Astrocyte (in vitro differentiated cells and primary cell): ENCODE results near the gene AMBP.

Experiments
- EZH2 ChIP-seq: IDR thresholded peaks from 2 replicates; pipeline ENCODE4 v1.6.1; 2012; ENCODE audit warnings: mild to moderate bottlenecking, low read length, inconsistent platforms; ENCODE audit not compliant: insufficient read depth
- TF ChIP-seq, protein P1 (sequence below): IDR thresholded peaks from 2 replicates; pipeline ENCODE4 v1.5.1; 2011; ENCODE audit warnings: low read depth, mild to moderate bottlenecking, inconsistent platforms, low read length, moderate library complexity; ENCODE audit not compliant: insufficient read depth

DNA sequence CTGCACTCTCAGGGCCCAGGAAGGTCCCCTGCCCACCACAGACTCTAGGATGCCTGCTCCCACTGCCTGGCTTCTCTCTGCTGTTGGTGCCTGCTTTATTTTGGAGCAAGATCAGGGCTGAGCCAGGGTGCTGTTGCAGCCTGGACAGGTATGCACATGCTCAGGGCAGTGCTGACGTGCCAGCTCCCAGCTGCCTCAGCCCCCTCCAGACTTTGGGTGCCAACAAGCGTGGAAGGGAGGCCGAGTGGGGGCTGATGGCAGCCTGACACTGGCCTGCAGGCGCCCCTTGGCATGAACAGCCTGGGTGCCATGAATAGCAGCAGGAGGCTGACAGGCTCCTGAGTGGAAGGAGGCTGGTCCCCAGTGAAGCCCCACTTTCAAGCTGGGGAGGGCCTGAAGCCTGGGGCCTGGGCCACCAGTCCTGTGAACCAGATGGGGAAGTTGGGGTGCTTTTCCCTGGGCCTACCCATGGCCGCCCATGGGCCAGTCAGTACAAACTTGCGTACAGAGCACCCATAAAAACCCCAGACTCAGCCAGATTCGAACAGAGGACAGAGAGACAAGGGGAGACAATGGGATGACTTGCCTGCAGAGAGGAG lies 6.8 kb downstream of the AMBP start:
- TF ChIP-seq, protein P1, sequence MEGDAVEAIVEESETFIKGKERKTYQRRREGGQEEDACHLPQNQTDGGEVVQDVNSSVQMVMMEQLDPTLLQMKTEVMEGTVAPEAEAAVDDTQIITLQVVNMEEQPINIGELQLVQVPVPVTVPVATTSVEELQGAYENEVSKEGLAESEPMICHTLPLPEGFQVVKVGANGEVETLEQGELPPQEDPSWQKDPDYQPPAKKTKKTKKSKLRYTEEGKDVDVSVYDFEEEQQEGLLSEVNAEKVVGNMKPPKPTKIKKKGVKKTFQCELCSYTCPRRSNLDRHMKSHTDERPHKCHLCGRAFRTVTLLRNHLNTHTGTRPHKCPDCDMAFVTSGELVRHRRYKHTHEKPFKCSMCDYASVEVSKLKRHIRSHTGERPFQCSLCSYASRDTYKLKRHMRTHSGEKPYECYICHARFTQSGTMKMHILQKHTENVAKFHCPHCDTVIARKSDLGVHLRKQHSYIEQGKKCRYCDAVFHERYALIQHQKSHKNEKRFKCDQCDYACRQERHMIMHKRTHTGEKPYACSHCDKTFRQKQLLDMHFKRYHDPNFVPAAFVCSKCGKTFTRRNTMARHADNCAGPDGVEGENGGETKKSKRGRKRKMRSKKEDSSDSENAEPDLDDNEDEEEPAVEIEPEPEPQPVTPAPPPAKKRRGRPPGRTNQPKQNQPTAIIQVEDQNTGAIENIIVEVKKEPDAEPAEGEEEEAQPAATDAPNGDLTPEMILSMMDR = no peak
- TF ChIP-seq EZH2 = no peak
